Ishikawa (cell line): ENCODE data around the gene BSX.

Experiments
- CEBPB ChIP-seq: IDR thresholded peaks from 2 replicates; pipeline ENCODE4 v1.6.1; 2012
- CREB1 ChIP-seq: IDR thresholded peaks from 2 replicates; pipeline ENCODE4 v1.6.1; 2012; ENCODE audit warnings: low read depth
- EGR1 ChIP-seq: IDR thresholded peaks from 2 replicates; pipeline ENCODE4 v1.6.1; 2012
- EP300 ChIP-seq: IDR thresholded peaks from 2 replicates; pipeline ENCODE4 v1.6.1; 2012; ENCODE audit warnings: borderline replicate concordance
- FOXM1 ChIP-seq: IDR thresholded peaks from 2 replicates; pipeline ENCODE4 v1.6.1; 2012; ENCODE audit warnings: low read depth, borderline replicate concordance
- NFIC ChIP-seq: IDR thresholded peaks from 2 replicates; pipeline ENCODE4 v1.6.1; 2012
- RAD21 ChIP-seq: IDR thresholded peaks from 2 replicates; pipeline ENCODE4 v1.6.1; 2012; ENCODE audit warnings: low read depth
- REST ChIP-seq: IDR thresholded peaks from 2 replicates; pipeline ENCODE4 v1.6.1; 2012; ENCODE audit warnings: low read depth, mild to moderate bottlenecking
- TAF1 ChIP-seq: IDR thresholded peaks from 2 replicates; pipeline ENCODE4 v1.6.1; 2012; ENCODE audit warnings: low read depth, mild to moderate bottlenecking
- TCF12 ChIP-seq: IDR thresholded peaks from 2 replicates; pipeline ENCODE4 v1.6.1; 2012; ENCODE audit warnings: low read depth
- TEAD4 ChIP-seq: IDR thresholded peaks from 2 replicates; pipeline ENCODE4 v1.6.1; 2012
- USF1 ChIP-seq: IDR thresholded peaks from 2 replicates; pipeline ENCODE4 v1.6.1; 2012
- YY1 ChIP-seq: IDR thresholded peaks from 2 replicates; pipeline ENCODE4 v1.6.1; 2012; ENCODE audit warnings: low read depth
- ZBTB7A ChIP-seq: IDR thresholded peaks from 2 replicates; pipeline ENCODE4 v1.6.1; 2012; ENCODE audit warnings: low read depth
- TF ChIP-seq, protein P1 (sequence below): IDR thresholded peaks from 2 replicates; pipeline ENCODE4 v1.6.1; 2012

BSX gene

GRCh38 chr11:122977470-122978298 lies 4.0 kb downstream of the BSX start:
- TF ChIP-seq ZBTB7A (no peak), RAD21 (no peak), EP300 (no peak), REST (no peak), USF1 (no peak), EGR1 (no peak), YY1 (no peak), TAF1 (no peak), TCF12 (no peak), CEBPB (no peak), TEAD4 (no peak), NFIC (no peak), CREB1 (no peak), FOXM1 (no peak)
- TF ChIP-seq, protein P1, sequence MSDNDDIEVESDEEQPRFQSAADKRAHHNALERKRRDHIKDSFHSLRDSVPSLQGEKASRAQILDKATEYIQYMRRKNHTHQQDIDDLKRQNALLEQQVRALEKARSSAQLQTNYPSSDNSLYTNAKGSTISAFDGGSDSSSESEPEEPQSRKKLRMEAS, result no peak

- no peak for TF ChIP-seq ZBTB7A
- TF ChIP-seq TAF1, result no peak
- TF ChIP-seq EGR1, result no peak
- TF ChIP-seq RAD21, result no peak
- TF ChIP-seq TEAD4, result no peak
- TF ChIP-seq FOXM1, result no peak
- no peak for TF ChIP-seq TCF12
- TF ChIP-seq NFIC, result no peak
- TF ChIP-seq, protein P1, result no peak
- no peak for TF ChIP-seq CEBPB
These were observed 4.7 kb downstream of the BSX start for GRCh38 chr11:122976734-122977469.

DNA sequence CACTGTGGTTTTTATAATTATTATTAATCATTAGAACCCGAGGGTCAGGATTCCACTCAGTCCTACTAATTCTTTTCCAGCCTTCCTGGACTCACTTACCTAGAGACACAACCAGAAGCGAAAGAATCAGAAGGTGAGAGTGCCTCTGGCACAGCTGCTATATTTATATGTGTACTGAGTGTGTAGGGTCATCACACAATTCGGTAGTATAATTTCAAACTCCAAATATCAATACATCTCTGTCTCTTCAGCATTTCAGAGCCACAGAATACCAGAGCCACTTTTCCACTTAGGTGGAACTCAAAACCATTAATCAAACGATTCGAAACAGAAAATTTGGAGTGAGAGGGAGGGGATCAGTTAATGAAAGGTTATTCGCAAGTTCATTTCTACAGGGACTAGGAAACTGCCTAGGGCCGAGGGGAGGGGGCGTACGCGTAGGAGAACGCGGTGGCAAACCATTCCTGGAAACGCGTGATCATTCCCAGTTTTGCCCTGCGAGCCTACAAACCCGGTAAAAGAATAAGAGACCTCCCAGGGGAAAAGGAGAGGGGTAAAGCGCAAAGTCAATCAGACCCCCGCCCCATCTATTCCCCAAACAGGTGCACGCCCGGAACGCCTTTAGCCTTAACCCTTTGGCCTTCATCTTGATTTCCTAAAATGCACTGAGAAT lies 5.4 kb downstream of the BSX start:
- no peak for TF ChIP-seq USF1
- no peak for TF ChIP-seq EP300
- TF ChIP-seq YY1, result no peak
- TF ChIP-seq TEAD4, result no peak
- no peak for TF ChIP-seq TAF1
- TF ChIP-seq REST, result no peak
- TF ChIP-seq ZBTB7A, result no peak
- TF ChIP-seq, protein P1, result no peak
- TF ChIP-seq FOXM1, result no peak
- TF ChIP-seq CREB1, result no peak
- no peak for TF ChIP-seq EGR1
- no peak for TF ChIP-seq RAD21
- no peak for TF ChIP-seq NFIC
- TF ChIP-seq TCF12, result no peak

GRCh38 chr11:122963961-122964360 lies 17.7 kb downstream of the BSX start:
- no peak for TF ChIP-seq CEBPB
- TF ChIP-seq ZBTB7A, result no peak
- TF ChIP-seq USF1, result no peak
- no peak for TF ChIP-seq REST
- TF ChIP-seq EGR1, result no peak
- TF ChIP-seq NFIC, result no peak
- no peak for TF ChIP-seq TEAD4
- TF ChIP-seq TCF12, result no peak
- no peak for TF ChIP-seq YY1
- TF ChIP-seq EP300, result no peak
- no peak for TF ChIP-seq RAD21
